Hepatic stellate cell (primary cell): Measurements from ENCODE around the gene ASS1.

Experiments used
- DNase-seq: peaks from one replicate; pipeline ENCODE4 v3.0.0; 2011; ENCODE audit warnings: low spot score

ASS1 gene

DNA sequence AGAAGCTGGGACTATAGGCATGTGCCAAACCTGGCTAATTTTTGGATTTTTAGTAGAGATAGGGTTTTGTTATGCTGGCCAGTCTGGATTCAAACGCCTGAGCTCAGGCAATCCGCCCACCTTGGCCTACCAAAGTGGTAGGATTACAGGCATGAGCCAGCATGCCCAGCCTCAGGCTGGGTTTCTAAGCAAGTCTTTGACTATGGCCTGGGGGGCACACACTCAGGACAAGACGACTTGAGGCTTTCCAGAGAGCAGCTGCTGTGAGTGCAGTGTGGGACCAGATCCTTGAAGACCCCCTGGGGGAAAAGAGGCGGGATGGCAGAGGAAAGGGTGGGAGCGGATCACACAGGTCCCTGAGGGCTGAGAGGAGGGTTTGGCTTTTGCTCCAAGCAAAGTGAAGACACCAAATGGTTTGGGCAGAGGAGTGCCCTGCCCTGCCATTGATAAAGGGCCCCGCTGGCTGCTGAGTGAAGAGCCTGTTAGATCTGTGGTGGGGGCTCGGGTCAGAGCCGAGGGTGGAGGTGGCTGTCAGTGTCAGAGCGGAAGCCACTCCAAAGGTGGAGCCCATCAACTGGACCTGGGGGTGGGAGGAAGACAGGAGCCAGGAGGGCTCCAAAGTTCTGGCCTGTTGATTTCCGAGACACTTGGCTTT, 87.8 kb downstream of the ASS1 start:
- DNase-seq, result no peak

GRCh38 chr9:130535818-130536521, 91.2 kb downstream of the ASS1 start:
- peak; percentile 73 for DNase-seq

GRCh38 chr9:130536701-130537107, 91.9 kb downstream of the ASS1 start:
- DNase-seq, result no peak

DNA sequence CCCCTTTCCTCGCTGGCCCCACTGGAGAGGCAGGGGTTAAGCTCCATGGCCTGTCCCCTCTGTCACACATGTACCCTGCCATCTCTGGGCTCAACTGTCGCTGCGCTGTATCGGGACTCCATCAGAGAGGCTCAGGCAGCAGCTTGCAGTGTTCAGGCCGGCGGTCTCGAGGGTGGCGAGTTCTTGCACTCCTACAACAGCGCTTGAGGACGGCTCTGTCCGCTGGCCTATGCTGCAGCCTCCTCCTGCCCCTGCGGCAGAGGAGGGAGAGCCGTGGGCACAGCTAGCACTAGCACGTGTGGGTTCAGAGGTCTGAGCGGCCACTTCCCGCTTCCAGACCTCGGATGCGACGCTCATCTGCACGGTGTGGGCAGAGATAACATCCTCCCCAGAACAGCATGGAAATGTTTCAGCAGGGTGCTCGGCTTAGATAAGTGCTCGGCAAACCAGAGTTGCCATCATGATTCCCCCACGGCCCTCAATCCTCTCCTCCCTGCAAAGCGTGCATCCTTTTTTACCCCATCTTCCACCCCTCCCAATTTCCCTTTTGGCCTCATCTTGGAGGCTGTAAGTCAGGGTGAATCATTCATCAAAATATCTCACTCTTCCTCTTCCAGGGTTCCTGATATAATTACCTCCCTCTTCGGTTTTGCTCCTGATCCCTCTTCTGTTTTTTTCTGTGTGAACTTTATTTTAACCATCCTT, 92.7 kb downstream of the ASS1 start:
- no peak for DNase-seq

GRCh38 chr9:130539420-130540223, 94.9 kb downstream of the ASS1 start:
- peak; percentile 29 for DNase-seq

GRCh38 chr9:130541533-130541932, 96.8 kb downstream of the ASS1 start:
- DNase-seq, result no peak

DNA sequence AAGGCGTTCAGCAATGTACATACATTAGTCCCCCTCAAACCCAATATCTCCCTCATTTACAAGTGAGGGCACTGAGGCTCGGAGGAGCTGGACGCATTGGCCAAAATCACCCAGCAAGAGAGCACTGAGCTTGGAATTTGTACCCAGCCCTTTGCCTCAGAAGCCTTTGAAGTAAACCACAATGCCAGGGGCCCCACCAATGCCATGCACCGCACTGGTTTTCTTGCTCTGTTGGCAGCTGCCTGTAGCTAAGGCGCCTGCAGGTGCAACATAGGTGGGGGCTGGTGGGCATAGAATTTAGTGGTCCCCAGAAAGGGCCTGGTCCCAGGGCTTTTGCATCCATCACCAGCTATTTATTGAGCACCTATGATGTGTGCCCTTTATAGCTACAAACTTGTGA, 97.3 kb downstream of the ASS1 start:
- no peak for DNase-seq

DNA sequence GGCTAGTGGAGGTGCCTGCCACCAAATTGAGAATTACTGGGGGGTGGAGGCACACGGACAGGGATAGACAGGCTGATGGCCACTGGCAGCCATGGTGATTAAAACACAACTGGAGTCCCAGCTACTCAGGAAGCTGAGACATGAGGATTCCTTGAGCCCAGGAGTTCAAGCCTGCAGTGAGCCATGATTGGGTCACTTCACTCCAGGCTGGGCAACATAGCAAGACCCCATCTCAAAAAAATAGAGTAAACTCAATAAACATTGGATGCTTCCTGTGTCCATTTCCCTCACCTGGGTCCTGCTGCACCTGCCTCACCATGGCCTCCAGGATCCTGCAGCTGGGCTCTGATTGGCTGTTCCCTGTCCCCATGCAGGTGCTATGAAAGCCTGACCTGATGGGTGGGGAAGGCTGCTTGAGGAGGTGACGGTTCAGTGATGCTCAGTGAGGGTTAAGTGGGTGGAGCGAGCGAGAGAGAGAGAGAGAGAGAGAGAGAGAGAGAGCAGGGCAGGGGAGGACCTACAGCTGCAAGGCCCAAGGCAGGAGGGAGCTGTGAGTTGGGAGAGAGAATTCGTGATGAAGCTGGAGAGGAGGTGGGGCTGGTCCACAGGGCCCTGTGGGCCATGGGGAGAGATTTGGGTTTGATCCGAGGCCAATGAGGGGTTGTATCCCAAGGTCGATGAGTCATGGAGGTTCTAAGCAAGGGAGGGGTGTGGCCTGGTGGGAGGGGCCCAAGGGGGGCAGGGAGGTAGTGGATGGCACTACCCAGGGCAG, 97.9 kb downstream of the ASS1 start:
- no peak for DNase-seq

DNA sequence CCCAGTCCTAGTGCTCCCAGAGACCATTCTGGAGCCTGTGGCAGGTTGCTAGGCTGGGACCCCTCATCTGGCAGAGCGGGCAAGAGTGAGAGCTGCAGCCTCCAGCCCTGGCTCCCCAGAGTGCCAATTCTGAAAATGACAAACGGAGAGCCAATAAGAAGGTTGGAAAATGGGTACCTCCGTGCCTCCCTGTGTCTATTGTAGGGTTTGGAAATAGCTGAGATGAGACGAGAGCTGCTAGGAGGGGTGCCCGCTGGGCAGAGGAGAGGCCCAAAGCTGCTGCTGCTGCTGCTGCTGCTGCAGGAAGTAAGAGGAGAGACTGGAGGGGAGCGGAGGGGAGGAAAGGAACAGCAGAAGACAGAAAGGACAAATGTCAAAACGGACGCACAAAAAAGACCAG, 98.6 kb downstream of the ASS1 start:
- no peak for DNase-seq

- no peak for DNase-seq
These were observed 99.1 kb downstream of the ASS1 start for GRCh38 chr9:130543859-130544258.

DNA sequence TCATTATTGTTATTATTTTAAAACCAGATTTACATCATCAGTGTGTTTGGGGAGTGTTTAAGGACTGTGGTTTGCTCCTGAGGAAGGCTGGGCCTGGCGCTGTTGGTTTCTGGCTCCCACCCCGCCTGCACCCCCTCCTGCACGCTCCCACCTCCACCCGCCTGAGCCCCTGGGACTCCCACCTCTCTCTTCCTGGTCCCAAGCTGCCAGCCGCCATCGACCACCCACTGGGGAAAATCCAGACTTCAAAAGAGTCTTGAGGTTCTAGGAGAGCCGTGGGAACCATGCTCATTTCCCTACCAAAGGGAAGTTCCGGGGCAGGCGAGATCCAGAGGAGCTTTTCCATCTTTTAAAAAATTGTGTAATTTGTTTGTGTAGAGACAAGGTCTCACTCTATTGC, 99.6 kb downstream of the ASS1 start:
- DNase-seq, result no peak

- DNase-seq, result no peak
These were observed 103.3 kb downstream of the ASS1 start for GRCh38 chr9:130548103-130548502.

GRCh38 chr9:130549093-130549735, 104.5 kb downstream of the ASS1 start:
- no peak for DNase-seq
